Fibroblast of gingiva (primary cell): ENCODE data around the gene MAML3.
A peak's percentile ranks its signal among the peaks of the same experiment; 100 is the strongest.

Source experiments
- DNase-seq: peaks from one replicate; pipeline ENCODE4 v3.0.0-alpha.2; 2011; ENCODE audit warnings: low read depth

Gene MAML3

GRCh38 chr4:139840773-139841172 is 313.2 kb downstream of the MAML3 start:
- no peak for DNase-seq

GRCh38 chr4:139839403-139840031 is 314.5 kb downstream of the MAML3 start:
- no peak for DNase-seq

DNA sequence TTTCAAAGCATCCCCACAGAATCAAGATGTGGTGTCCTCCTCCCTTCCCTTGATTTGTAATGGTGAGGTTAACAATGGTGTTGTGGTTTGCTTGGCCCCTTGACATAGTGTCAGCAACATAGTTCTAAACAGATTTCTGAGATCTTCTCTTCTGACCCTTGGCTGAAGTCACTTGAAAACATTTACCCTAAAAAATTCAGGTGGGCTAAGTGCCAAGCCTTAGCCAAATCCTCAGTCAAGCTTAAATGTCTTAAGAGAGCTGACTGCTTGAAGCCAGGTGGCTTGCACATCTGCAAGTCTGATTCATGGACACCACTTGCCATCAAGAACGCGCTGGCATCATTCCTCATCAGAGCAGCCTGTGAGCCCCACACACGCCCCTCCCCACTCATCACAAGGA is 315.2 kb downstream of the MAML3 start:
- DNase-seq = no peak

GRCh38 chr4:139834981-139835391 is 319.0 kb downstream of the MAML3 start:
- DNase-seq = no peak

DNA sequence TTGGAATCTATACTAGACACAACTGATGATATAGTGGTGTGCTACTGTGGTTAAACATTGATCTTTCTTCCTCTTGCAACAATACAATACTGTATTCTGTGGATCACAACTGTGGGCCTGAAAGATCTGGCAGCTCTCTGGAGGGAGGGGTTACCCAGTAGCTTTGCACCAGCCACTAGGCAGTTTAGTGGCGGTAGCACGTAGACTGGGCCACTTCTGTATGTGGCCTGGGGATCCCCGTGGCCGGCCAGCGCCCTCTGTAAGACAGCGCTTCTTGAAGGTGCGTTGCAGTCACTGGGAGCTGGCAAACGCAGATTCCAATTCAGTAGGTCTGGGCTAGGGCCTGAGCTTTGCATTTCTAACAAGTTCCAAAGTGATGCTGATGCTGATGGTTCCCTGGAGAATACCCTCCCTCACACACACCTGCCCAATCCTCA is 319.7 kb downstream of the MAML3 start:
- no peak for DNase-seq

DNA sequence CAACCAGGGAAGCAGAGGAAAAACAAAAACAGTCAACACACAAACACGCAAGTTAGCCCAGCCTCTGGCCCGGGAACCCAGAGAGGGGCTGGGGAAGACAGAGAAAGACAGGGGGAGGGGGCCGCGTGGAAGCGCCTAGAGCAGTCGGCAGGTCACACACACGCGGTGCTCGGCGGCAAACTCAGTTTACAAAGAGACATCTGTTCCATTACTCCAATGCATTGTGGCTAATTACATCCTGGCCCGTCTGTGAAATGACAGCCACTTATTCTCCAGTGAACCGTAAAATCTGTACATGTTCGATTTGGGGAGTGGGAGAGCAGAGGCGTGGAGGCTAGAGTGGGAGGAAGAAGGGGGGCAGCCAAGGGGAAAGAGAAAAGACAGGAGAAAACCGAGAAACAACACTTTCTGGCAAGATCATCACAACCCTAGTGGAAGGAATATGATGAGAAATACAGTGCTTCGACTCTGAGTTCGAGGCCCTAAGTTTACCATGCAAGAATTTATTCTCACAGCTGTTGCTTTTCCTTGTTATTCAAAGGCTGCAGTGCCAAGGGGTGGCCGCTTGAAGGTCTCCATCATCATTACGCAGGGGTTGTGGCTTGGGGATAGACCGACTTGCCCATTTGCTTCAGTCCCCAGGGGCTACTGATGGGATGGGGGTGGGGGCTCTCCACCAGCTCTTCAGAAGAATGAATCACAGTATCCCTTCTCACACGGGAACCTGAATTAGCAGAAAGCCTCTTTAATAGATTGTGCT is 320.7 kb downstream of the MAML3 start:
- no peak for DNase-seq

GRCh38 chr4:139828966-139829664 is 324.9 kb downstream of the MAML3 start:
- no peak for DNase-seq

DNA sequence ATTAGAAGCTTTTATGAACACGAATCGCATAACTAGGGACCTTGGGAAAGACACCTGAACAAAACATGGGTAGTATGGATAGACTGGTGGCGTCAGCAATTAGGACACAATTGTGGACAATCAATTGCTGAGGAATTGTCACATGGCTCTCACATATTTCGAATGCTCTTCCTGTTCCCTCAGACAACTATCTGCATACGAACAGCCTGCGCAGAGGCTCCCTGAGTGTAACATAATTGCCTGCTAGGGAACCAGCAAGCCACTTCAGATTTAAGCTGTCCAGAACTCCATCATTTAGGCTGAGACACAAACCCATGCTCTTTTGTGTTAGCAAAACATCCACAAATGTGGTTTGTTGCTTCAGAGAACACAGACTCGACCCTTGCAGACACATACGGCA is 327.6 kb downstream of the MAML3 start:
- DNase-seq = no peak

GRCh38 chr4:139825523-139826014 is 328.4 kb downstream of the MAML3 start:
- no peak for DNase-seq

- no peak for DNase-seq
Observed at GRCh38 chr4:139824882-139825522, 329.0 kb downstream of the MAML3 start.

DNA sequence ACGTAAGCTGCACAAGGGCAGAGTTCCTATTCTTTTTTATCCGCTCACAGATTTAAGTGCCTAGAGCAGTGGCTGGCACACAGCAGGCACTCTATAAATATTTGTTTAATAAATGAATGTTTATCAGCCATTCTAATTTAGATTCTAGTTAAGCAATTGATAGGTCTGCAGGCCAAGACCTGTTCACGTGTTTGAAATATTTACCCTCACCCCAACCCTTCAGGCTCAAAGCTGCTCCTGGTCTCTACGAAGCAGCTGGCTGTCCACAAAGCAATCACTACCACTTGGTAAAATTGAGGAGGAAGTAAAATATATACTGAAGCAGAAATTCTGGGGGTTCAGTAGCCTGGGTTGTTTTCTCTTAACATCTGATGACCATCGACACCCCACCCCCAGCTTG is 330.2 kb downstream of the MAML3 start:
- DNase-seq = no peak

GRCh38 chr4:139823345-139823744 is 330.6 kb downstream of the MAML3 start:
- no peak for DNase-seq

DNA sequence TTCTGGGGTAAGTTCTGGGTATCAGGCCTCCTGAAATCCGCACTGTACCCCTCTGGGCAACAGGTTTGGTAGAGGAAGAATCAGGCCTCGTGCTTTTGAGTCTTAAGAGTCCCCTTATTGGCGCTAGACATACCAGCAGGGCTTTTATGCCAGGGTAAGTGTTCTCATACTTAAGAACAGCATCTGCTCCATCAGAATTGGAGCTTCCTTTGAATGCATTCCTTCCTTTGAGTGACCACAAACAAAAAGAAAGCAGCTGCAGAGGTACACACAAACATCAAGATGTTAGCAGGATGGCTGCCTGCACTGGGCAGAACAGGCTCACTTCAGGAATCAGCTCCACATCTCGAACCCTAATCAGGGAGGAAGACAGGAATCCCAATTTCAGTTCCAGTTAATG is 331.6 kb downstream of the MAML3 start:
- DNase-seq = no peak

DNA sequence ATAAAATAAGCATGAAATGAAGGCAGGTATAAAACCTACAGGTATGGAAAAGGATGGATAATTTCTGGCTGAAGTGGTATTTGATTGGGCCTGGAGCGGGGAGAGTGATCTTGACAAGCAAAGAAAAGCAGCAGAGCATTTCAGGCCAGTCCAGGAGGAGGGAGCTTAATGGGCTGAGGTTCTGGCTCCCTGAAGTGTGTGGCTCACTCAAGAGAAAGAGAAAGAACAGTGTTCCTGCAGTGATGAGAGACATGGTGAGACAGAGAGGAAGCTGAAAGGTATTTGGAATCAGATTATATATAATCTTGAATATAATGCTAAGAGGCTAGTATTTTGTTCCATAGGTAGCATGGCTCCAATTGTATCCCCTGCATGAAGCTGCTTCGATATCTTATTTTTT is 334.9 kb downstream of the MAML3 start:
- no peak for DNase-seq

GRCh38 chr4:139817657-139818452 is 336.1 kb downstream of the MAML3 start:
- DNase-seq = no peak

- DNase-seq = no peak
Observed at GRCh38 chr4:139816856-139817255, 337.1 kb downstream of the MAML3 start.

DNA sequence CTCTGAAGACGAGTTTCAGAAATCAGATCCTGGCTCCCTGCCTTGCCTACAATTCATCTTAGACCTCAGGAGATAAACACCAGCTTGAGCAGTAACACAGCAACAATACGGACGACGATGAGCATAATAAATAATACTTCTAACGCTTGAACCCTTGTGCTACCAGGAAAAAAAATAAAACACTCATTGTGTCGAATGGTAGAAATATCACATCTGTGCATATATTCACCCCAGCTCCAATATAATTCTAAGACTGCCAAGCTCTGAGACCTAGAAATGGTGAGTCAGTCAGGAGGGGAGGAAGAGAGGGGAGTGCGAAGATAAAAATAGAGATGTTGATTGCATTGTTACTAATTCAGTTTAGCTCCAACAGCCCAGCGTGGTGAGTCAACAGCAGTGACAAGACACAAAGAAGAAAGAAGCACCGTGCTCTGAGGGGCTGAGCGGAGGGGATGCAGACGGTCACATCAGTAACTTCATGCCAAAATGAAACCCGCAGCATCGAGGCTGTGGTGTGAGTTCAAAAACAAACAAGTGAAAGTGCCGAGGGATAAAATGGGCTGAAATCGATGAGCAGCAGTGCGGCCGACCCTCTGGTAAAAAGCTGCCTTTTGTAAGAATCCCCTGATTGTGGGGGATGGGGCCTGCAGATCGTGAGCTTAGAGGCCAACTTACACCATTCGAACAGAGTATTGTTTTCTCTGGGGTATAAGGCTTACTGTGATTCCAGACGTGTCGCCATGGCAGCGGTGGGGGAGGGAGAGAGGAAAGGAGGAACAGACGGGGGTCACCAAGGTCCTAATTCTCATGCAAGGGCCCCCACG is 338.0 kb downstream of the MAML3 start:
- peak; percentile 68 for DNase-seq

- no peak for DNase-seq
Observed at GRCh38 chr4:139814323-139815015, 339.5 kb downstream of the MAML3 start.

DNA sequence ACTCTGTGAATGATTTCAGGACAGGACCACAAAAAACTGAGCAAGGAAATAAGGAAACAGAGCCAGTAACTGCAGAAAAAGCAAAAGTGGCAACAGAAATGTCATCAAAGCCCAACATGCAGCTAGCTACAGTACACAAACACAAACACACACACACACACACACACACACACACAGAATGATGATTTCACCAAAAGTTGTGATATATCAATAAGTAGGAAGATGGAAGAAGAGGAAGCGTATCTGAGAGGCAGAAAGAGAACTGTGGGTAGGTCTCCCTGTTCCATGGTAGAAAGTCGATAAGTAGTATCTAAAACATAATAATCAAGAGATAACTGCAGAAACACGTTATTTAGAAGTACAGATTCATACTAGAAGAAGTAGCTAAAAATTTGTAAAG is 340.1 kb downstream of the MAML3 start:
- no peak for DNase-seq

GRCh38 chr4:139810710-139811109 is 343.3 kb downstream of the MAML3 start:
- DNase-seq = no peak
